Parathyroid adenoma (tissue), 2 donors: ENCODE data around the gene PLEKHA7.

Experiments used
- H2AFZ ChIP-seq: fragments of 300-600 bp; sonication (generic); one replicate; pipeline ENCODE4 v1.7.0; 2017; ENCODE audit warnings: antibody characterized with exemption, mild to moderate bottlenecking
- H3K27ac ChIP-seq: fragments of 300-600 bp; sonication (generic); one replicate; pipeline ENCODE4 v1.7.0; 2017
- H3K27me3 ChIP-seq: fragments of 300-600 bp; sonication (generic); one replicate; pipeline ENCODE4 v1.7.0; 2017; ENCODE audit warnings: low read length; ENCODE audit not compliant: control insufficient read depth, insufficient read depth
- H3K36me3 ChIP-seq: fragments of 300-600 bp; sonication (generic); one replicate; pipeline ENCODE4 v1.7.0; 2017; ENCODE audit warnings: low read length; ENCODE audit not compliant: control insufficient read depth, insufficient read depth
- H3K4me1 ChIP-seq: fragments of 300-600 bp; sonication (generic); one replicate; pipeline ENCODE4 v1.7.0; 2017; ENCODE audit warnings: control low read depth
- H3K4me2 ChIP-seq: fragments of 300-600 bp; sonication (generic); one replicate; pipeline ENCODE4 v1.7.0; 2017; ENCODE audit warnings: low read length
- H3K4me3 ChIP-seq: fragments of 300-600 bp; sonication (generic); one replicate; pipeline ENCODE4 v1.7.0; 2017; ENCODE audit warnings: low read depth, low read length
- H3K79me2 ChIP-seq: fragments of 300-600 bp; sonication (generic); one replicate; pipeline ENCODE4 v1.7.0; 2017; ENCODE audit warnings: control low read depth
- H3K9ac ChIP-seq: fragments of 300-600 bp; sonication (generic); one replicate; pipeline ENCODE4 v1.7.0; 2017; ENCODE audit warnings: mild to moderate bottlenecking
- H3K9me3 ChIP-seq: fragments of 300-600 bp; sonication (generic); one replicate; pipeline ENCODE4 v1.7.0; 2017; ENCODE audit warnings: low read length; ENCODE audit not compliant: control insufficient read depth
- TF ChIP-seq, protein P1 (sequence below): fragments of 300-600 bp; sonication (generic); IDR thresholded peaks from one replicate; pipeline ENCODE4 v1.7.0; 2017; ENCODE audit warnings: antibody characterized with exemption, mild to moderate bottlenecking
- donor health status: primary hyperparathyroidism.

PLEKHA7 gene

GRCh38 chr11:16788141-16789062 is 225.8 kb downstream of the PLEKHA7 start:
- H3K27ac ChIP-seq = no peak overlapping the region
- no peaks in the 10 kb centered on the region for H3K9me3 ChIP-seq
- H3K79me2 ChIP-seq = no peaks in the 10 kb centered on the region
- H3K36me3 ChIP-seq = no peaks in the 10 kb centered on the region
- no peak overlapping the region for H3K9ac ChIP-seq
- H2AFZ ChIP-seq = no peak overlapping the region
- H3K4me3 ChIP-seq = no peak overlapping the region
- no peaks in the 10 kb centered on the region for H3K27me3 ChIP-seq
- peaks cover 5% of the 10 kb centered on the region for H3K4me1 ChIP-seq
- no peak overlapping the region for H3K4me2 ChIP-seq
- TF ChIP-seq, protein P1, sequence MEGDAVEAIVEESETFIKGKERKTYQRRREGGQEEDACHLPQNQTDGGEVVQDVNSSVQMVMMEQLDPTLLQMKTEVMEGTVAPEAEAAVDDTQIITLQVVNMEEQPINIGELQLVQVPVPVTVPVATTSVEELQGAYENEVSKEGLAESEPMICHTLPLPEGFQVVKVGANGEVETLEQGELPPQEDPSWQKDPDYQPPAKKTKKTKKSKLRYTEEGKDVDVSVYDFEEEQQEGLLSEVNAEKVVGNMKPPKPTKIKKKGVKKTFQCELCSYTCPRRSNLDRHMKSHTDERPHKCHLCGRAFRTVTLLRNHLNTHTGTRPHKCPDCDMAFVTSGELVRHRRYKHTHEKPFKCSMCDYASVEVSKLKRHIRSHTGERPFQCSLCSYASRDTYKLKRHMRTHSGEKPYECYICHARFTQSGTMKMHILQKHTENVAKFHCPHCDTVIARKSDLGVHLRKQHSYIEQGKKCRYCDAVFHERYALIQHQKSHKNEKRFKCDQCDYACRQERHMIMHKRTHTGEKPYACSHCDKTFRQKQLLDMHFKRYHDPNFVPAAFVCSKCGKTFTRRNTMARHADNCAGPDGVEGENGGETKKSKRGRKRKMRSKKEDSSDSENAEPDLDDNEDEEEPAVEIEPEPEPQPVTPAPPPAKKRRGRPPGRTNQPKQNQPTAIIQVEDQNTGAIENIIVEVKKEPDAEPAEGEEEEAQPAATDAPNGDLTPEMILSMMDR = peak; percentile 81

DNA sequence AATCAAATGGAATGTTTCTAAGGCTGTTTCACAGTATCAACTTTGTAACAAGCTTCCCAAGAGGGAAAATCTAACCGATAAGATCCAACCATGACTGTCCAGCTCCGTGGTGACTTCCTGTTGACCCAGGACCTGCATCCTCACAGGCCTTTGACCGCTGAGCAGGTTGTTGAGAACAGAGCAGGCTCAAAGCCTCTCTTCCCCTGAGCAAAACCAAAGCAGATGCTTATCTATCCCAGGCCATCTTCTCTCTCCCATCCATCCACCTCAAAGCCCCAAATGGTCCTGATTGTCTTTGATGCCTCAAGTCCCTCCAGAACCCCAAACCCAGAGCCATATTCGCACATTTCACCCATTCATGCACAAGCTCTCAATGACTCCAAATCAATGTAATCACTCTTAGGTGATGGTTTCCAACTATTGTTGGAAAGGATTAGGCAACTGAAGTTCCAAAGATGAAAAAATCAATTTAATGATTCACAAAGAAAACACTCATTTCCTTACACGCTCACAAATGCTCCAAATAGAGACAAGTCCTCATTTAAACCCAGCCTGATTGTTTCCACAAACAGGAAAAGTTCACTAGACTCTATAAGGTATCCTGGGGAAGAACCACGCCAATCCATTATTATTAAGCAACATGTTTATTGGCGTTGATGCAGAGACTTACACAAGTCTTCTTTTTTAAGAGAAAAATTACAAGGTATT is 227.0 kb downstream of the PLEKHA7 start:
- TF ChIP-seq, protein P1 = no peak
- H3K9me3 ChIP-seq = no peaks in the 10 kb centered on the region
- H3K27me3 ChIP-seq = no peaks in the 10 kb centered on the region
- H3K27ac ChIP-seq = no peak overlapping the region
- H3K4me1 ChIP-seq = peaks cover 5% of the 10 kb centered on the region
- no peak overlapping the region for H3K4me2 ChIP-seq
- no peak overlapping the region for H2AFZ ChIP-seq
- H3K4me3 ChIP-seq = no peak overlapping the region
- H3K9ac ChIP-seq = no peak overlapping the region
- H3K79me2 ChIP-seq = no peaks in the 10 kb centered on the region
- no peaks in the 10 kb centered on the region for H3K36me3 ChIP-seq

- no peaks in the 10 kb centered on the region for H3K36me3 ChIP-seq
- no peaks in the 10 kb centered on the region for H3K4me1 ChIP-seq
- no peaks in the 10 kb centered on the region for H3K79me2 ChIP-seq
- no peaks in the 10 kb centered on the region for H3K9me3 ChIP-seq
- H3K9ac ChIP-seq = no peak overlapping the region
- TF ChIP-seq, protein P1 = no peak
- H3K4me2 ChIP-seq = no peak overlapping the region
- no peak overlapping the region for H3K27ac ChIP-seq
- H3K27me3 ChIP-seq = no peaks in the 10 kb centered on the region
- H2AFZ ChIP-seq = no peak overlapping the region
- H3K4me3 ChIP-seq = no peak overlapping the region
Observed at GRCh38 chr11:16786131-16786530, 228.1 kb downstream of the PLEKHA7 start.

DNA sequence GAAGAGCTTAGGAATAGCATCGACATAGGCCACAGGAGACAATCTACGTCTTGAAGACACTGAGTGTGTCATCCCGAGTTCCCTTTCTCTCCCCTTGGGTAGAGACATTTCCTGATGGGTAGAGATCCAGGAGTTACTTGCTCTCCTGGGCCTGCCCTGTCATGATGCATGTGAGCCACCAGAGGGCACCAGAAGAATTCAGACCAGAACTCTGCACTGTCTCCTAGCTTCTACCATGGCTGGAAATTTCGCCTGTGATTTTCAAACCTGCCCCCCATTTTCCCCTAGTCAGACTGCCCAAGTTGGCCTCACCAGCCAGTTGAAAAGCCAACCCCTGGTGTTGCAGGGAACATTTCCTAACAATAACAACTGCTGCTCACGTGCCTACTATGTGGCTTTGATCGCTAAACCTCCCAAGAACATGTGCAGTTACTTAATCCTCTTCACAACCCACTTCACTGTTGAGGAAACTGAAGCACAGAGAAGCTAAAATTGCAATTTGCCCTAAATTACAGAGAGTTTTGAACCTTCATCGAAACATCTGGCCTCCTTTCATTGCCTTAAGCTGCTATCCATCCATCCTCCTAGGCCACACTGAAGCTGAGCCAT is 228.6 kb downstream of the PLEKHA7 start:
- no peak overlapping the region for H3K27ac ChIP-seq

More for the DNA sequence above, 228.6 kb downstream of the PLEKHA7 start:
- Histone ChIP-seq H3K79me2 (no peaks in the 10 kb centered on the region), H3K4me3 (no peak overlapping the region), H3K36me3 (no peaks in the 10 kb centered on the region), H3K9me3 (no peaks in the 10 kb centered on the region), H3K4me2 (no peak overlapping the region), H3K9ac (no peak overlapping the region), H3K27me3 (no peaks in the 10 kb centered on the region), H2AFZ (no peak overlapping the region), H3K4me1 (no peaks in the 10 kb centered on the region)
- TF ChIP-seq, protein P1 = peak; percentile 51
